ENCODE data around the gene TMEM237. TPM values are rescaled to one million over a fixed set of nuclear protein-coding genes. Genes with fewer than 3 reads are reported as not detected.

Gene TMEM237
- total and polyA plus RNA-seq, 2 donors (not counting 1 experiment from before 2014, with no cell fraction given), result 23.8 to 64.1 TPM

- no peak overlapping the region for H3K27ac ChIP-seq (ENCODE audit: insufficient read depth, low read length)
- no peak for DNase-seq (ENCODE audit: low read depth in 2 of 2)
- no peaks in the 10 kb centered on the region for H3K79me2 ChIP-seq (ENCODE audit: control insufficient read depth, insufficient read depth, low read length)
- H3K9me3 ChIP-seq (ENCODE audit: control insufficient read depth, insufficient read depth, low read depth, low read length), result no peaks in the 10 kb centered on the region
- TF ChIP-seq, protein P1, sequence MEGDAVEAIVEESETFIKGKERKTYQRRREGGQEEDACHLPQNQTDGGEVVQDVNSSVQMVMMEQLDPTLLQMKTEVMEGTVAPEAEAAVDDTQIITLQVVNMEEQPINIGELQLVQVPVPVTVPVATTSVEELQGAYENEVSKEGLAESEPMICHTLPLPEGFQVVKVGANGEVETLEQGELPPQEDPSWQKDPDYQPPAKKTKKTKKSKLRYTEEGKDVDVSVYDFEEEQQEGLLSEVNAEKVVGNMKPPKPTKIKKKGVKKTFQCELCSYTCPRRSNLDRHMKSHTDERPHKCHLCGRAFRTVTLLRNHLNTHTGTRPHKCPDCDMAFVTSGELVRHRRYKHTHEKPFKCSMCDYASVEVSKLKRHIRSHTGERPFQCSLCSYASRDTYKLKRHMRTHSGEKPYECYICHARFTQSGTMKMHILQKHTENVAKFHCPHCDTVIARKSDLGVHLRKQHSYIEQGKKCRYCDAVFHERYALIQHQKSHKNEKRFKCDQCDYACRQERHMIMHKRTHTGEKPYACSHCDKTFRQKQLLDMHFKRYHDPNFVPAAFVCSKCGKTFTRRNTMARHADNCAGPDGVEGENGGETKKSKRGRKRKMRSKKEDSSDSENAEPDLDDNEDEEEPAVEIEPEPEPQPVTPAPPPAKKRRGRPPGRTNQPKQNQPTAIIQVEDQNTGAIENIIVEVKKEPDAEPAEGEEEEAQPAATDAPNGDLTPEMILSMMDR (conservative IDR thresholded peaks at IDR 0.05 in 1 of 2, IDR thresholded peaks at IDR 0.05 in 1 of 2; ENCODE audit: low read depth in 1 of 2, low read length in 2 of 2), result no peak
- no peak for TF ChIP-seq EZH2 (IDR thresholded peaks at IDR 0.05; ENCODE audit: low read length, missing control alignments)
- H3K36me3 ChIP-seq (ENCODE audit: control insufficient read depth, insufficient read depth, low read length), result no peaks in the 10 kb centered on the region
- H3K4me1 ChIP-seq (ENCODE audit: control insufficient read depth, extremely low read depth, insufficient read depth, low read length), result no peaks in the 10 kb centered on the region
- no peak overlapping the region for H3K9ac ChIP-seq (ENCODE audit: insufficient read depth, low read length)
- no peak overlapping the region for H3K4me2 ChIP-seq (ENCODE audit: extremely low read depth, insufficient read depth, low read length)
- no peak overlapping the region for H3K4me3 ChIP-seq (replicated peaks in 1 of 4; ENCODE audit: control extremely low read depth in 1 of 4, insufficient read depth in 1 of 4, low read depth in 3 of 4, low read length in 4 of 4)
- no peaks in the 10 kb centered on the region for H3K27me3 ChIP-seq (ENCODE audit: control insufficient read depth, insufficient read depth, low read length)
- H4K20me1 ChIP-seq (ENCODE audit: control insufficient read depth, extremely low read depth, insufficient read depth, low read length), result no peaks in the 10 kb centered on the region
- H2AFZ ChIP-seq (ENCODE audit: low read length), result no peak overlapping the region
Measured at GRCh38 chr2:201678401-201678800, 35.1 kb upstream of the TMEM237 start.

GRCh38 chr2:201675454-201675853 lies 32.2 kb upstream of the TMEM237 start:
- Histone ChIP-seq H3K27me3 (ENCODE audit: control insufficient read depth, insufficient read depth, low read length) (no peaks in the 10 kb centered on the region), H3K9ac (ENCODE audit: insufficient read depth, low read length) (no peak overlapping the region), H4K20me1 (ENCODE audit: control insufficient read depth, extremely low read depth, insufficient read depth, low read length) (no peaks in the 10 kb centered on the region), H3K36me3 (ENCODE audit: control insufficient read depth, insufficient read depth, low read length) (no peaks in the 10 kb centered on the region), H3K9me3 (ENCODE audit: control insufficient read depth, insufficient read depth, low read depth, low read length) (no peaks in the 10 kb centered on the region), H3K4me3 (replicated peaks in 1 of 4; ENCODE audit: control extremely low read depth in 1 of 4, insufficient read depth in 1 of 4, low read depth in 3 of 4, low read length in 4 of 4) (no peak overlapping the region), H3K27ac (ENCODE audit: insufficient read depth, low read length) (no peak overlapping the region), H3K4me1 (ENCODE audit: control insufficient read depth, extremely low read depth, insufficient read depth, low read length) (no peaks in the 10 kb centered on the region), H3K79me2 (ENCODE audit: control insufficient read depth, insufficient read depth, low read length) (no peaks in the 10 kb centered on the region), H2AFZ (ENCODE audit: low read length) (no peak overlapping the region), H3K4me2 (ENCODE audit: extremely low read depth, insufficient read depth, low read length) (no peak overlapping the region)
- DNase-seq (ENCODE audit: low read depth in 2 of 2), result no peak
- TF ChIP-seq, protein P1 (conservative IDR thresholded peaks at IDR 0.05 in 1 of 2, IDR thresholded peaks at IDR 0.05 in 1 of 2; ENCODE audit: low read depth in 1 of 2, low read length in 2 of 2), result no peak
- no peak for TF ChIP-seq EZH2 (IDR thresholded peaks at IDR 0.05; ENCODE audit: low read length, missing control alignments)

- Histone ChIP-seq H4K20me1 (ENCODE audit: control insufficient read depth, extremely low read depth, insufficient read depth, low read length) (no peaks in the 10 kb centered on the region), H2AFZ (ENCODE audit: low read length) (no peak overlapping the region), H3K4me3 (replicated peaks in 1 of 4; ENCODE audit: control extremely low read depth in 1 of 4, insufficient read depth in 1 of 4, low read depth in 3 of 4, low read length in 4 of 4) (no peak overlapping the region), H3K27me3 (ENCODE audit: control insufficient read depth, insufficient read depth, low read length) (no peaks in the 10 kb centered on the region), H3K79me2 (ENCODE audit: control insufficient read depth, insufficient read depth, low read length) (no peaks in the 10 kb centered on the region), H3K4me1 (ENCODE audit: control insufficient read depth, extremely low read depth, insufficient read depth, low read length) (no peaks in the 10 kb centered on the region), H3K27ac (ENCODE audit: insufficient read depth, low read length) (no peak overlapping the region), H3K4me2 (ENCODE audit: extremely low read depth, insufficient read depth, low read length) (no peak overlapping the region), H3K9ac (ENCODE audit: insufficient read depth, low read length) (no peak overlapping the region), H3K9me3 (ENCODE audit: control insufficient read depth, insufficient read depth, low read depth, low read length) (no peaks in the 10 kb centered on the region), H3K36me3 (ENCODE audit: control insufficient read depth, insufficient read depth, low read length) (no peaks in the 10 kb centered on the region)
- no peak for TF ChIP-seq EZH2 (IDR thresholded peaks at IDR 0.05; ENCODE audit: low read length, missing control alignments)
- TF ChIP-seq, protein P1 (conservative IDR thresholded peaks at IDR 0.05 in 1 of 2, IDR thresholded peaks at IDR 0.05 in 1 of 2; ENCODE audit: low read depth in 1 of 2, low read length in 2 of 2), result no peak
- DNase-seq (ENCODE audit: low read depth in 2 of 2), result no peak
Measured at GRCh38 chr2:201674794-201675193, 31.5 kb upstream of the TMEM237 start.
